Smooth muscle cell of the brain vasculature (primary cell): ENCODE measurements around the gene PRDM12.

Experiments
- DNase-seq: peaks from one replicate; pipeline ENCODE4 v3.0.0-alpha.2; 2012; ENCODE audit warnings: low read depth, low spot score

The PRDM12 gene

GRCh38 chr9:130720762-130721161 is 56.4 kb downstream of the PRDM12 start:
- DNase-seq, result no peak

DNA sequence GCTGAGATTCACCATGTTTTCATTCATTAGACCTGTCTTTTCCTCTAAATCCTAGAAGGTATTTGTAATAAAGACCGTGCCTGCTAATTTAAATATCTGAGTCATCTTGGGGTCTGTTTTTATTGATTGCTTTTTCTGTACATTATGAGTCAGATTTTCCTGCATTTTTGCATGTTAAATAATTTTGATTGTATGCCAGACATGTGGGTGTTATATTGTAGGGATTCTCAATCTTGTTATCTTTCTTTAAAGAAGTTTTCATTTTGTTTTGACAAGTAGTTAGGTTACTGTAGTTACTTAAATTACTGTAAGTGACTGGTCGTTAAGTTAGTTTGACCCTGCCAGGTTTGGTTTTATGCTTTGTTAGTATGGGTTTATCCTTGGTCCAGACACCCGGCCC is 64.3 kb downstream of the PRDM12 start:
- no peak for DNase-seq

- DNase-seq, result no peak
Measured at GRCh38 chr9:130729145-130729544, 64.8 kb downstream of the PRDM12 start.

- DNase-seq, result no peak
Measured at GRCh38 chr9:130731355-130731754, 67.0 kb downstream of the PRDM12 start.

GRCh38 chr9:130732136-130732535 is 67.7 kb downstream of the PRDM12 start:
- no peak for DNase-seq
